ENCODE data around the gene C4orf17. TPM values are rescaled to one million over a fixed set of nuclear protein-coding genes. Genes with fewer than 3 reads are reported as not detected.

The C4orf17 gene
- total RNA-seq = not detected
- polyA plus RNA-seq = not detected
- long read RNA-seq, donor 1 = 0 reads
- long read RNA-seq, donor 2 = 0 reads
- long read RNA-seq, donor 3 = 0 reads

GRCh38 chr4:99510721-99511120 is at the start of gene C4orf17:
TSS of gene C4orf17 (plus strand) at chr4:99511021. CDS start at chr4:99513082, 2,061 bp downstream.
- peaks cover 0 to 7% (median 0%) of the 10 kb centered on the region in 9 donors for H3K27me3 ChIP-seq
- 72 to 75% (median 74%) methylated on average over 4 of the region's 4 CpGs for WGBS, 4 donors
- TF ChIP-seq POLR2A (IDR thresholded peaks at IDR 0.05) = no peak
- no peak for TF ChIP-seq CTCF (IDR thresholded peaks at IDR 0.05)
- peaks cover 0 to 3% (median 0%) of the 10 kb centered on the region in 12 donors for H3K9me3 ChIP-seq
- DNase-seq (no peak), ATAC-seq (no peak)
- intact Hi-C loops (cut with DNase I) = no loop called here
- no peak within 1 kb of the TSS for H3K4me3 ChIP-seq
- H3K27ac ChIP-seq = no peak within 1 kb of the TSS
- no peaks in the 10 kb centered on the region for H3K4me1 ChIP-seq
- H3K36me3 ChIP-seq = no peaks in the 10 kb centered on the region

GRCh38 chr4:99461623-99462401 is 49.0 kb upstream of the C4orf17 start:
- intact Hi-C loops (cut with DNase I) = loop anchor here in 8 of 10 donors (2.0 to 10.0 kb wide), 6 partner anchors 337 to 997 kb away; no protein-coding TSS in a partner anchor
- TF ChIP-seq POLR2A (IDR thresholded peaks at IDR 0.05) (no peak), CTCF (IDR thresholded peaks at IDR 0.05) (no peak)
- no peak overlapping the region for H3K4me3 ChIP-seq
- H3K9me3 ChIP-seq = no peaks in the 10 kb centered on the region
- no peak for ATAC-seq
- no peaks in the 10 kb centered on the region for H3K4me1 ChIP-seq
- DNase-seq = no peak
- no peak overlapping the region for H3K27ac ChIP-seq
- peaks cover 0 to 20% (median 0%) of the 10 kb centered on the region in 9 donors for H3K27me3 ChIP-seq
- 48 to 70% (median 56%) methylated on average over 4 of the region's 4 CpGs for WGBS, 4 donors
- no peaks in the 10 kb centered on the region for H3K36me3 ChIP-seq

- 25 to 32% (median 27%) methylated on average over 4 of the region's 4 CpGs for WGBS, 4 donors
- no peak overlapping the region for H3K4me3 ChIP-seq
- H3K36me3 ChIP-seq = no peaks in the 10 kb centered on the region
- DNase-seq (peak in 4 of 5 donors; percentile 20 to 33 (median 29)), ATAC-seq (peak in 3 of 4 donors; percentile 72 to 88 (median 85))
- H3K4me1 ChIP-seq = no peaks in the 10 kb centered on the region
- peaks cover 0 to 23% (median 0%) of the 10 kb centered on the region in 9 donors for H3K27me3 ChIP-seq
- H3K27ac ChIP-seq = no peak overlapping the region
- TF ChIP-seq POLR2A (IDR thresholded peaks at IDR 0.05) (no peak), CTCF (IDR thresholded peaks at IDR 0.05) (peak; percentile 63 to 82 (median 70))
- no peaks in the 10 kb centered on the region for H3K9me3 ChIP-seq
- intact Hi-C loops (cut with DNase I) = loop anchor here in 8 of 10 donors (2.0 to 10.0 kb wide), 6 partner anchors 338 to 998 kb away; no protein-coding TSS in a partner anchor
Measured at GRCh38 chr4:99462875-99463464, 47.9 kb upstream of the C4orf17 start.

- Histone ChIP-seq H3K9me3 (no peaks in the 10 kb centered on the region), H3K27me3 (peaks cover 0 to 23% (median 0%) of the 10 kb centered on the region in 9 donors), H3K27ac (no peak overlapping the region), H3K36me3 (no peaks in the 10 kb centered on the region), H3K4me1 (no peaks in the 10 kb centered on the region), H3K4me3 (no peak overlapping the region)
- TF ChIP-seq POLR2A (IDR thresholded peaks at IDR 0.05) (no peak), CTCF (IDR thresholded peaks at IDR 0.05) (no peak)
- intact Hi-C loops (cut with DNase I) = loop anchor here in 8 of 10 donors (2.0 to 10.0 kb wide), 6 partner anchors 339 to 999 kb away; no protein-coding TSS in a partner anchor
- no peak for DNase-seq
- 68 to 84% (median 74%) methylated on average over 2 of the region's 2 CpGs for WGBS, 4 donors
- ATAC-seq = no peak
Measured at GRCh38 chr4:99463566-99463965, 47.3 kb upstream of the C4orf17 start.

Data from heart left ventricle (tissue), 16 donors.